GM12891 (cell line): ENCODE data around the gene MCTP2.

Experiments
- POLR2A ChIP-seq: IDR thresholded peaks from 2 replicates; pipeline ENCODE4 v1.6.1; 2011; ENCODE audit warnings: low read depth, low read length, control low read depth
- POLR2AphosphoS5 ChIP-seq: IDR thresholded peaks from 2 replicates; pipeline ENCODE4 v1.6.1; 2011; ENCODE audit warnings: low read depth, low read length, control low read depth
- SPI1 ChIP-seq: IDR thresholded peaks from 2 replicates; pipeline ENCODE4 v1.6.1; 2011; ENCODE audit warnings: low read depth, low read length, control low read depth

GRCh38 chr15:94229591-94230369 lies 1.6 kb upstream of the MCTP2 start:
- TF ChIP-seq POLR2A (no peak), SPI1 (peak; percentile 78), POLR2AphosphoS5 (no peak)
